Measurements from ENCODE around the gene GNAI3. TPM values are rescaled to one million over a fixed set of nuclear protein-coding genes. Genes with fewer than 3 reads are reported as not detected.
A peak's percentile ranks its signal among the peaks of the same experiment; 100 is the strongest.

Gene GNAI3
- total and polyA plus RNA-seq, 2 of the 8 experiments (the other 6 are each of a cell fraction or from before 2014, with no cell fraction given), result 4.0 to 9.8 TPM

DNA sequence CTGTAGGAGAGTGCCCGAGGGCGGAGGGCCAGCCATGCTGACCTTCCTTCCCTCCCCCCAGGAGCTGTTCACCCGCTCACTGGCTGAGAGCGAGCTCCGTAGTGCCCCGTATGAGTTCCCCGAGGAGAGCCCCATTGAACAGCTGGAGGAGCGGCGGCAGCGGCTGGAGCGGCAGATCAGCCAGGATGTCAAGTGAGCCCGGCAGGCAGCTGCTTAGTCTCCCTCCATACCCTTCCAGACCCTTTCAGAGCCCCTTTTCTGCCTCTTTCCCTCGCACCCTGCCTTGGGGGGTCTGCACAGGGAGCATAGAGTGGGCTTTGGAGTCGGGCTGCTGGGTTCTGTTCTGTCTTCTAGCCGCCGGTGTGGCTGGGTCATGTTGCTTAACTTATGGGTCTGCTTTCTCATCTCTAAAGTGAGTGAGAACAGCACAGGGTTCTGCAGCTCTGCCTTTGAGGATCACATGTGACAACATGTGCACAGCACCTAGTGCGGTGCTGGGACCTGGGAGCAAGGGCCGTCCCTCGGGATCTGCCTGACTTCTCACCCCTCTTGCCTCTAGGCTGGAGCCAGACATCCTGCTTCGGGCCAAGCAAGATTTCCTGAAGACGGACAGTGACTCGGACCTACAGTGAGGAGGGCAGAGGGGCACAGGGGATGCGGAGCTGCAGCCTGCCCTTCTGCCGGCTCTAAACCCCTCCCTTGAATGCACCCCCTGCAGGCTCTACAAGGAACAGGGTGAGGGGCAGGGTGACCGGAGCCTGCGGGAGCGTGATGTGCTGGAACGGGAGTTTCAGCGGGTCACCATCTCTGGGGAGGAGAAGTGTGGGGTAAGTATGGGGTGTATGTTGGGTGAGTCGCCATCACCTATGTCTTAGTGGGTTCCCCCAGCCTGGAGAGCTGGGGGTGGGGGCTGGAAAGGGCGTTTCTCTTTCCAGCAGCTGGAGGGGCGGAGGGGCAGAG, 77.5 kb downstream of the GNAI3 start (continued):
- TF ChIP-seq CTCF (IDR thresholded peaks at IDR 0.05; ENCODE audit: control extremely low read depth in 1 of 3, insufficient read depth in 1 of 3, low read depth in 1 of 3, low read length in 3 of 3), result peak in 1 of 3 experiments; percentile 11; a peak in 1 of 4 replicates

All from H1 (cell line).